ENCODE data around the gene MAML2.

MAML2 gene

DNA sequence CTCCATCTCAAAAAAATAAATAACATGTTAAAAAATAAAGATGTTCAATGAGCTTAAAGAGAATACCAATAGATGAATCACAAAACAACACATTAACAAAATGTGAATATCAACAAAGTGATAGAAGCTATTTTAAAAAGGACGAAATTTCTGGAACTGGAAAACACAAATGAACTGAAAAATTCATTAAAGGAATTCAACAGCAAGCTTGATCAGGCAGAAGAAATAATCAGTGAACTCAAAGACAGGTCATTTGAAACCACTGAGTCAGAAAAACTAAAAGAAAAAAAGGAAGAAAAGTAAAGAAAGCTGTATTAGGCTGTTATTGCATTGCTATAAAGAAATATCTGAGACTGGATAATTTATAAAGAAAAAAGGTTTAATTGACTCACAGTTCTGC is 412.0 kb downstream of the MAML2 start:
- DNase-seq (ENCODE audit: low read depth in 2 of 2, low spot score in 1 of 2), result no peak

- DNase-seq (ENCODE audit: low read depth in 2 of 2, low spot score in 1 of 2), result no peak
Measured at GRCh38 chr11:95926726-95927125, 416.3 kb downstream of the MAML2 start.
